GM12878 (cell line): ENCODE results near the gene LDHAL6B. TPM values are rescaled to one million over a fixed set of nuclear protein-coding genes. Genes with fewer than 3 reads are reported as not detected.

Source experiments
- ATAC-seq: fragments of 200-7000 bp; cut with Tn5 transposase; 3 replicates; pipeline ENCODE4 v1.9.1; 2020; ENCODE audit warnings: mild to moderate bottlenecking, moderate library complexity
- BruUV-seq: library from RNA; stranded (reverse); fragments of 400-500 nt; replicated peaks from 2 replicates; lab custom pipeline; 2021; lab: Mats Ljungman, UMichigan
- CTCF ChIA-PET: fragments of 300-600 bp; sonication (Branson Sonifier 250); formaldehyde crosslinking; extraction: SDS; loops from one replicate; lab custom pipeline; 2021; ENCODE audit warnings: inconsistent platforms; lab: Yijun Ruan, JAX
- POLR2A ChIA-PET: fragments of 350-600 bp; formaldehyde crosslinking; extraction: SDS; loops from one replicate; lab custom pipeline; 2021; ENCODE audit warnings: inconsistent platforms; lab: Charles Lee
- RAD21 ChIA-PET: fragments of 300-600 bp; sonication (Branson Sonifier 250); formaldehyde crosslinking; loops from one replicate; lab custom pipeline; 2023; ENCODE audit warnings: antibody characterized with exemption; ENCODE audit not compliant: unreplicated experiment; lab: Charles Lee
- SMC1A ChIA-PET: fragments of 300-600 bp; sonication (Branson Sonifier 250); formaldehyde crosslinking; loops from one replicate; lab custom pipeline; 2023; ENCODE audit not compliant: unreplicated experiment, uncharacterized antibody; lab: Charles Lee
- DNase-seq: peaks from one replicate; pipeline ENCODE4 v3.0.0-alpha.2; 2011; ENCODE audit warnings: low read depth, low spot score
- FAIRE-seq: peaks from 3 replicates; lab custom pipeline; 2011; peaks lifted over from hg19 to GRCh38; lab: Jason Lieb, UNC
- H2AFZ ChIP-seq: 2 replicates; pipeline ENCODE4 v1.6.0; 2011; ENCODE audit warnings: low read depth, low read length, control low read depth; ENCODE audit not compliant: control insufficient read depth
- H3K27ac ChIP-seq: 2 replicates; pipeline ENCODE4 v1.5.1; 2011; ENCODE audit warnings: control low read depth; ENCODE audit not compliant: control insufficient read depth, insufficient read depth
- H3K27me3 ChIP-seq, 2 experiments: replicated peaks in 1 of 2; 2 replicates each; pipeline versions ENCODE4 v1.6.0 to v1.6.1; 2011; ENCODE audit warnings: low read length in 1 of 2; ENCODE audit not compliant: control insufficient read depth in 2 of 2, insufficient read depth in 2 of 2
- H3K36me3 ChIP-seq, 2 experiments: 2 replicates each; pipeline ENCODE4 v1.5.1; 2011; ENCODE audit warnings: low read length in 1 of 2; ENCODE audit not compliant: control insufficient read depth in 2 of 2, insufficient read depth in 2 of 2
- H3K4me1 ChIP-seq: 2 replicates; pipeline ENCODE4 v1.6.1; 2011; ENCODE audit warnings: mild to moderate bottlenecking, low read length, moderate library complexity, mixed read lengths; ENCODE audit not compliant: control insufficient read depth, insufficient read depth
- H3K4me2 ChIP-seq: 2 replicates; pipeline ENCODE4 v1.6.0; 2011; ENCODE audit warnings: control low read depth; ENCODE audit not compliant: control insufficient read depth, insufficient read depth
- H3K4me3 ChIP-seq: fragments of 200-600 bp; sonication (generic); 2 replicates; pipeline ENCODE4 v1.5.1; 2016
- H3K79me2 ChIP-seq: 2 replicates; pipeline ENCODE4 v1.6.0; 2011; ENCODE audit warnings: low read length; ENCODE audit not compliant: control insufficient read depth, insufficient read depth
- H3K9ac ChIP-seq: 2 replicates; pipeline ENCODE4 v1.8.0; 2011; ENCODE audit warnings: low read length, control low read depth, mixed read lengths; ENCODE audit not compliant: control insufficient read depth, insufficient read depth
- H3K9me3 ChIP-seq: replicated peaks from 3 replicates; pipeline ENCODE4 v1.5.1; 2011; ENCODE audit warnings: mild to moderate bottlenecking, low read length; ENCODE audit not compliant: control insufficient read depth, insufficient read depth
- H4K20me1 ChIP-seq: 2 replicates; pipeline ENCODE4 v1.6.0; 2011; ENCODE audit not compliant: control insufficient read depth, insufficient read depth
- CBX5 ChIP-seq: sonication (generic); IDR thresholded peaks from 2 replicates; pipeline ENCODE4 v1.6.1; 2016; ENCODE audit warnings: low read depth, moderate library complexity, mild to moderate bottlenecking, inconsistent platforms
- CHD4 ChIP-seq: fragments of 200-600 bp; sonication (generic); IDR thresholded peaks from 2 replicates; pipeline ENCODE4 v1.6.1; 2016; ENCODE audit warnings: mild to moderate bottlenecking
- EED ChIP-seq: sonication (generic); IDR thresholded peaks from 2 replicates; pipeline ENCODE4 v1.6.1; 2016; ENCODE audit warnings: antibody characterized with exemption, low read depth
- MEF2A ChIP-seq: IDR thresholded peaks from 2 replicates; pipeline ENCODE4 v1.6.1; 2011; ENCODE audit warnings: low read depth, mild to moderate bottlenecking, low read length, moderate library complexity; ENCODE audit not compliant: insufficient read depth
- MXI1 ChIP-seq: fragments of 150-350 bp; IDR thresholded peaks from 2 replicates; pipeline ENCODE4 v1.6.1; 2011; ENCODE audit warnings: low read depth, mild to moderate bottlenecking, inconsistent platforms, low read length, improper control_type of control experiment
- MYB ChIP-seq: fragments of 150-350 bp; IDR thresholded peaks from 2 replicates; pipeline ENCODE4 v1.6.1; 2014; ENCODE audit warnings: mild to moderate bottlenecking, low read depth, low read length, borderline replicate concordance
- POLR2AphosphoS2 ChIP-seq: IDR thresholded peaks from 2 replicates; pipeline ENCODE4 v1.6.1; 2011; ENCODE audit warnings: low read depth, mild to moderate bottlenecking, low read length, improper control_type of control experiment, moderate library complexity
- POLR2AphosphoS5 ChIP-seq: IDR thresholded peaks from 2 replicates; pipeline ENCODE4 v1.6.1; 2011; ENCODE audit warnings: mild to moderate bottlenecking, low read length, inconsistent platforms
- RB1 ChIP-seq: fragments of 450-650 bp; formaldehyde crosslinking; IDR thresholded peaks from 2 replicates; pipeline ENCODE4 v1.6.1; 2017; ENCODE audit warnings: mild to moderate bottlenecking, borderline replicate concordance
- RELA ChIP-seq: fragments of 450-650 bp; IDR thresholded peaks from 2 replicates; pipeline ENCODE4 v1.8.0; 2014; ENCODE audit warnings: borderline replicate concordance; ENCODE audit not compliant: partially characterized antibody
- RUNX3 ChIP-seq: IDR thresholded peaks from 2 replicates; pipeline ENCODE4 v1.6.1; 2012; ENCODE audit warnings: low read length, inconsistent platforms
- SREBF1 ChIP-seq: IDR thresholded peaks from 2 replicates; pipeline ENCODE4 v1.6.1; 2012; ENCODE audit warnings: mild to moderate bottlenecking, low read length
- STAT3 ChIP-seq: IDR thresholded peaks from 2 replicates; pipeline ENCODE4 v1.6.1; 2011; ENCODE audit warnings: low read depth, low read length, improper control_type of control experiment
- SUZ12 ChIP-seq: fragments of 200-600 bp; sonication (generic); IDR thresholded peaks from one replicate; pipeline ENCODE4 v1.6.1; 2018; ENCODE audit warnings: antibody characterized with exemption, mild to moderate bottlenecking; ENCODE audit not compliant: unreplicated experiment
- TBL1XR1 ChIP-seq: IDR thresholded peaks from 2 replicates; pipeline ENCODE4 v1.6.1; 2012; ENCODE audit warnings: low read depth, low read length, improper control_type of control experiment
- TCF7 ChIP-seq: IDR thresholded peaks from 2 replicates; pipeline ENCODE4 v1.6.1; 2014; ENCODE audit warnings: antibody characterized with exemption, borderline replicate concordance
- ZBED1 ChIP-seq: IDR thresholded peaks from 2 replicates; pipeline ENCODE4 v1.6.1; 2016; ENCODE audit warnings: borderline replicate concordance
- ZNF384 ChIP-seq: IDR thresholded peaks from 2 replicates; pipeline ENCODE4 v1.6.1; 2012; ENCODE audit warnings: low read depth, mild to moderate bottlenecking, low read length, improper control_type of control experiment, borderline replicate concordance
- ZNF622 ChIP-seq: fragments of 450-650 bp; IDR thresholded peaks from 2 replicates; pipeline ENCODE4 v1.6.1; 2017; ENCODE audit warnings: mild to moderate bottlenecking, inconsistent platforms
- WGBS: methylation state at CpG from one replicate; pipeline ENCODE4 v1.1.6; 2016; ENCODE audit warnings: low lambda C conversion rate; ENCODE audit not compliant: insufficient replicate concordance, insufficient coverage; ENCODE audit errors: missing lambda C conversion rate; 5-methylcytosine and 5-hydroxymethylcytosine counted together
- in situ Hi-C: fragments of 300-500 bp; cut with MboI; formaldehyde crosslinking; loops from 9 replicates; pipeline ENCODE4 v1.14.3; 2018; ENCODE audit warnings: mixed read lengths
- intact Hi-C: fragments of 100-400 bp; cut with micrococcal nuclease; formaldehyde crosslinking; loops from one replicate; pipeline ENCODE4 v1.14.2; 2022; ENCODE audit not compliant: unreplicated experiment
- polyA plus RNA-seq, 11 experiments: library from polyadenylated mRNA; depleted of rRNA in 4 of 11; unstranded in 6 of 11; stranded (reverse) in 5 of 11; fragments of >200 nt; fragmentation: Nextera tagmentation in 4 of 11; fragmentation: Illumina TruSeq in 1 of 11; extraction: Ambion mirVana in 4 of 11; extraction: Trizol in 1 of 11; gene quantifications; 1 replicate in 1 of 11; 2 replicates in 10 of 11; pipeline versions ENCODE4 v1.2.1 to v1.2.3, GENCODE V29; 2011 to 2016; ENCODE audit warnings: inconsistent platforms in 2 of 11, missing spikeins in 2 of 11, low read depth in 1 of 11
- total RNA-seq, 4 experiments: library from RNA; depleted of rRNA in 3 of 4; stranded (reverse); fragments of >200 nt in 3 of 4; fragmentation: Illumina TruSeq in 1 of 4; extraction: Trizol in 1 of 4; gene quantifications; 2 replicates each; pipeline versions ENCODE4 v1.2.1 to v1.2.3, GENCODE V29; 2013 to 2021
- TF ChIP-seq, protein P1 (sequence below), 3 experiments: IDR thresholded peaks in 2 of 3; conservative IDR thresholded peaks in 1 of 3; 2 replicates each; pipeline ENCODE4 v1.5.1; 2011; ENCODE audit warnings: low read depth in 3 of 3, low read length in 3 of 3, mild to moderate bottlenecking in 3 of 3, control low read depth in 2 of 3, moderate library complexity in 2 of 3, inconsistent platforms in 1 of 3, mixed read lengths in 1 of 3; ENCODE audit not compliant: control insufficient read depth in 2 of 3, insufficient read depth in 1 of 3; ENCODE audit errors: extremely low read depth in 1 of 3
- TF ChIP-seq, protein P2 (sequence below): fragments of 450-650 bp; IDR thresholded peaks from 2 replicates; pipeline ENCODE4 v1.6.1; 2016; ENCODE audit warnings: mild to moderate bottlenecking

Gene LDHAL6B
- total and polyA plus RNA-seq, 10 of the 15 experiments (the other 5 are each of a cell fraction or from before 2014, with no cell fraction given), result 0.33 to 0.66 TPM; not detected in 8

DNA sequence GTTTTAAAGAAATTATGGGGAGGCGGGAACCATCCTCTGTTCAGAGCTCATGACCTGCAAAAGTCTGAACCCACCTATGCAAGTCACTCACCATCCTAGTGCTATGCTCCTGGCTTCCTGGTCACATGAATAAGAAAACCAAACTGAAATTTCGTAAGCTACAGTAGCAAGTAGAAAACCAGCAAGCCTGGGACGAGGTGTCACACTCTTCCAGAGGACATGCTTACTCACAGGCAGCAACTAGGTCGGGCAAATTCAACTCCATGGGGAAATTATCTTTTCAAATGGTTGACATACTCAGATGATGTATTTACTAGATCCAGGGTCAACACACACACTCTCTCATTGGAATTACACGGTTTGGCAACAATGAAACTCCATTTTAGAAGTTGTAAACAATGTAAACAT lies 31.3 kb downstream of the LDHAL6B start:
- Histone ChIP-seq H2AFZ (no peak overlapping the region), H3K4me2 (peak overlapping the region; percentile 30), H3K27me3 (no peaks in the 10 kb centered on the region), H3K9ac (peak overlapping the region; percentile 33), H3K27ac (peak overlapping the region; percentile 78), H3K36me3 (peaks cover 3 to 16% of the 10 kb centered on the region in 2 experiments; a peak in 3 of 4 replicates), H3K9me3 (no peaks in the 10 kb centered on the region), H3K4me1 (peaks cover 11% of the 10 kb centered on the region), H4K20me1 (no peaks in the 10 kb centered on the region), H3K79me2 (peaks cover 21% of the 10 kb centered on the region), H3K4me3 (peak overlapping the region; percentile 35; the same call in 1 of the 2 replicates)
- CTCF ChIA-PET, result interaction anchor here (0.7 to 4.1 kb wide), 5 partner anchors 9 to 176 kb away, joined by 3 to 44 read pairs (median 5); no protein-coding TSS in a partner anchor
- intact Hi-C loops (loop anchor here (2.0 kb wide), 2 partner anchors 53 to 255 kb away; no protein-coding TSS in a partner anchor), in situ Hi-C loops (no loop called here)
- 3% methylated on average over 5 of the region's 5 CpGs for WGBS
- RAD21 ChIA-PET, result interaction anchor here (0.6 to 7.7 kb wide), 10 partner anchors 10 to 245 kb away, joined by 3 to 46 read pairs (median 5); no protein-coding TSS in a partner anchor
- peak; percentile 81 for ATAC-seq
- DNase-seq, result peak; percentile 74
- POLR2A ChIA-PET, result interaction anchor here (0.5 to 1.4 kb wide), 8 partner anchors 8 to 252 kb away, joined by 3 to 9 read pairs (median 3); no protein-coding TSS in a partner anchor
- BruUV-seq, result no TSS peak
- SMC1A ChIA-PET, result interaction anchor here (0.6 to 6.8 kb wide), 13 partner anchors 8 to 491 kb away, joined by 3 to 70 read pairs (median 4); no protein-coding TSS in a partner anchor
- FAIRE-seq, result peak; percentile 77
- TF ChIP-seq RB1, result no peak
- no peak for TF ChIP-seq CBX5
- TF ChIP-seq ZBED1, result no peak
- no peak for TF ChIP-seq MXI1
- no peak for TF ChIP-seq SREBF1
- TF ChIP-seq POLR2AphosphoS5, result peak; percentile 69; the same call in 1 of the 2 replicates
- TF ChIP-seq TBL1XR1, result no peak
- no peak for TF ChIP-seq ZNF622
- TF ChIP-seq TCF7, result no peak
- TF ChIP-seq STAT3, result 0 out of 2 replicates have a peak, but pooled peaks have one; percentile 11
- TF ChIP-seq SUZ12, result no peak
- peak; percentile 24; the same call in 1 of the 2 replicates for TF ChIP-seq EED
- no peak for TF ChIP-seq MEF2A
- TF ChIP-seq POLR2AphosphoS2, result no peak
- TF ChIP-seq, protein P1, sequence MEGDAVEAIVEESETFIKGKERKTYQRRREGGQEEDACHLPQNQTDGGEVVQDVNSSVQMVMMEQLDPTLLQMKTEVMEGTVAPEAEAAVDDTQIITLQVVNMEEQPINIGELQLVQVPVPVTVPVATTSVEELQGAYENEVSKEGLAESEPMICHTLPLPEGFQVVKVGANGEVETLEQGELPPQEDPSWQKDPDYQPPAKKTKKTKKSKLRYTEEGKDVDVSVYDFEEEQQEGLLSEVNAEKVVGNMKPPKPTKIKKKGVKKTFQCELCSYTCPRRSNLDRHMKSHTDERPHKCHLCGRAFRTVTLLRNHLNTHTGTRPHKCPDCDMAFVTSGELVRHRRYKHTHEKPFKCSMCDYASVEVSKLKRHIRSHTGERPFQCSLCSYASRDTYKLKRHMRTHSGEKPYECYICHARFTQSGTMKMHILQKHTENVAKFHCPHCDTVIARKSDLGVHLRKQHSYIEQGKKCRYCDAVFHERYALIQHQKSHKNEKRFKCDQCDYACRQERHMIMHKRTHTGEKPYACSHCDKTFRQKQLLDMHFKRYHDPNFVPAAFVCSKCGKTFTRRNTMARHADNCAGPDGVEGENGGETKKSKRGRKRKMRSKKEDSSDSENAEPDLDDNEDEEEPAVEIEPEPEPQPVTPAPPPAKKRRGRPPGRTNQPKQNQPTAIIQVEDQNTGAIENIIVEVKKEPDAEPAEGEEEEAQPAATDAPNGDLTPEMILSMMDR (IDR thresholded peaks at IDR 0.05 in 2 of 3, conservative IDR thresholded peaks at IDR 0.05 in 1 of 3; ENCODE audit: control insufficient read depth in 2 of 3, extremely low read depth in 1 of 3, insufficient read depth in 1 of 3, low read depth in 3 of 3, low read length in 3 of 3), result no peak
- no peak for TF ChIP-seq RUNX3
- TF ChIP-seq ZNF384, result no peak
- TF ChIP-seq, protein P2, sequence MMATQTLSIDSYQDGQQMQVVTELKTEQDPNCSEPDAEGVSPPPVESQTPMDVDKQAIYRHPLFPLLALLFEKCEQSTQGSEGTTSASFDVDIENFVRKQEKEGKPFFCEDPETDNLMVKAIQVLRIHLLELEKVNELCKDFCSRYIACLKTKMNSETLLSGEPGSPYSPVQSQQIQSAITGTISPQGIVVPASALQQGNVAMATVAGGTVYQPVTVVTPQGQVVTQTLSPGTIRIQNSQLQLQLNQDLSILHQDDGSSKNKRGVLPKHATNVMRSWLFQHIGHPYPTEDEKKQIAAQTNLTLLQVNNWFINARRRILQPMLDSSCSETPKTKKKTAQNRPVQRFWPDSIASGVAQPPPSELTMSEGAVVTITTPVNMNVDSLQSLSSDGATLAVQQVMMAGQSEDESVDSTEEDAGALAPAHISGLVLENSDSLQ, result 0 out of 2 replicates have a peak, but pooled peaks have one; percentile 46
- TF ChIP-seq RELA, result no peak
- TF ChIP-seq CHD4, result no peak
- no peak for TF ChIP-seq MYB
